HG03342 (cell line): ENCODE measurements around the gene R3HDM2.
"Not testable (repeated sequence)": the region's sequence is repeated elsewhere in the genome, so short reads cannot be mapped to it uniquely, and the experiment has no call there.

ENCODE experiments used
- ATAC-seq: cut with Tn5 transposase; IDR thresholded peaks from one replicate; pipeline ENCODE4 v1.9.1; 2021; ENCODE audit warnings: mild to moderate bottlenecking, moderate library complexity; ENCODE audit not compliant: unreplicated experiment

The R3HDM2 gene

DNA sequence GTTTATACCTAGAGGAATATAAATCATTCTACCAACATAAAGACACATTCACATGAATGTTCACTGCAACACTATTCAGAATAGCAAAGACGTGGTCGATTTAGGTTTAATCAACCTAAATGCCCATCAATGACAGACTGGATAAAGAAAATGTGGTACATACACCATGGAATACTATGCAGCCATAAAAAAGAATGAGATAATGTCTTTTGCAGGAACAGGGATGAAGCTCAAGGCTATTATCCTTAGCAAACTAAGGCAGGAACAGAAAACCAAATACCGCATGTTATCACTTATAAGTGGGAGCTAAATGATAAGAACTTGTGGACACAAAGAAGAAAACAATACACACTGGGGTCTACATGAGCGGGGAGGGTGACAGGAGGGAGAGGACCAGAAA, 94.5 kb downstream of the R3HDM2 start:
- ATAC-seq: not testable (repeated sequence)

DNA sequence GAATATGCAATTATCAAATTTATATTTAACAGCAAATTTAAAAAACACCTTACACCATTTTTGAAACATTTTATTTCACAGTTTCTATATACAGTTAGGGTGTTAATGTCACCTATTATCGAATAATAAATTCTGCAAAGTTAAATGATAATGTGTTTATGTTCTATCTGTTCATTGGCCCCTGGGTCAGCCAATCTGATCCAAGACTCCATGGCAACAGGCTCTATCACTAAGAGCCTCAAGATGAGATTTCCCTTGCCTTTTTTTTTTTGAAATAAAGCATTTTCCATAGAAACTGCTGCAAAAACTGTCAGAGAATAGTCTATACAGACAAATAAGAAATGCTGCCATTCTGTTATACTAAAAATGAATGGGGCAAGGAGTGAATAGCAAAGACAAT, 96.6 kb downstream of the R3HDM2 start:
- ATAC-seq: no peak

DNA sequence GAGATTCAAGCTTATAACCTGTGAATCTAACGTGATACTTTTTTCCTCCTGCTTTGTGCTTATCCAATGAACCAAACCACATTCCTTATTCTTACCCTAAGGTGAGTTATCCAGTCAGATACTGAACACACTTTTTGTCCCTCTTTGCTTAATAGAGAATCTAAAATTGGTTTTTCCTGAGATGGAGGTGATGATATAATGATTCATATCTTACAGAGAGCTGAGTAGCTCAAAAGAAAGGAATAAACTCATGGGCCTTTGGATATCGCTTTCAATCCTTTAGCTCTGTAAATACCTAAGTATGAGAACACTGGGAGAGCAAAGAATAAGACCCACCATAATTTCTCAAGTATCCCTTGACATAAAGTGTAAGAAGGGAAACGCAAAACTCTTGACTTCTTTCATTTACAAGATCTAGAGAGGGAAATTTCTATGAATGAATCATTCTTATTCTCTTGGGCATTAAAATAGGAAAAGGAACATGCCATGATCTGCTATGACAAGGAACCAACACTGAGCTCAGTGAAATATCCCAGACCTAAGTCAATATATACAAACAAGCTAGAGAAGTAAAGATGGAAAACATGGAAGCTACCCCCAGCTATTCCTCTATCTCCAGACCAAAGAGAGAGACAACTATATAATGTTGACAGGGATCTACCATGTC, 98.1 kb downstream of the R3HDM2 start:
- no peak for ATAC-seq

DNA sequence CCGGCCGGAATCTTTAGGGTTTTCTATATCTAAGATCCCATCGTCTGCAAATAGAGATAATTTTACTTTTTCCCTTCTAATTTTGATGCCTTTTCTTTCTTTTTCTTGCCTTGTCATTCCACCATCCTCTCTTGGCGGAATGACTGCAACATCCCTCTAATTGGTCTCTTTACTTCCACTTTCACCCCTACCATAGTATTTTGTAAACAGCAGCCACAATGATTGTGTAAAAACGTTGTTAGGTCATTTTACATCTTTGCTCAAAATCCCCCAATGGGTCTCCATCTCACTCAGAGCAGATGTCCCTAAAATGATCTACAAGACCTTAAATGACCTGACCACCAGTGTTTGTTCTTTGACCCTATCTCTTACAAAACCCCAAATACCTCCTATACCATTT, 99.9 kb downstream of the R3HDM2 start:
- ATAC-seq: no peak

DNA sequence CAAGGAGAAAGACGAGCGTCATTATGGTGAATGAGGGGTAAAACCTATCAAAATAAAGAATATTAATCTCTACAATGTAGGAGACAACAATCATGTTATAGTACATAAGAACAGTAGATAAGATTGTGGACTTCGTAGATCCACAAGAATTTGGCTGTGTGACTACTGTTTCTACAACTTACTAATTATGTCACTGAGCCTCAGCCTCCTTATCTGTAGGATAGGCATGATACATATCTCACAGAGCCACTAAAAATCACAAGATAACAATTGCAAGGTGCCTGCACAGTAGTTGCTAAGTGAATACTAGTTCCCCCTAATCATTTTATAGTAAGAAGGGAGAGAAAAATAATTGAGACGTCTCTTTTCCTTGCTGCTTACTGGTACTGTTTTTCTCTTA, 101.6 kb downstream of the R3HDM2 start:
- no peak for ATAC-seq

DNA sequence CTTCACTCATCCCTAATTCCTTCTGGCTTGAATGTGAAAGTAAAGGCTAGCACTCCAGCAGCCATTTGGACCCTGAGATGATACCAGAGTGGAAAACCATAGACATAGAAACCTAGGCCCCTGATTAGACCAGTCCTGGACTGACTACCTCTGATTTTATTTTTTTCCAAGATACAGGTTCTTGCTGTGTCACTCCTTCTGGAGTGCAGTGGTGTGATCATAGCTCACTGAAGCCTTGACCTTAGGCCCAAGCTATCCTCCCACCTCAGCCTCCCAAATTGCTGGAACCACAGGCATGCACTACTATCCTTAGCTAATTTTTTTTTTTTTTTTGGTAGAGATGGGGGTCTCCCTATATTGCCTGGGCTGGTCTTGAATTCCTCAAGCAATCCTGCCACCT, 105.4 kb downstream of the R3HDM2 start:
- ATAC-seq: no peak

DNA sequence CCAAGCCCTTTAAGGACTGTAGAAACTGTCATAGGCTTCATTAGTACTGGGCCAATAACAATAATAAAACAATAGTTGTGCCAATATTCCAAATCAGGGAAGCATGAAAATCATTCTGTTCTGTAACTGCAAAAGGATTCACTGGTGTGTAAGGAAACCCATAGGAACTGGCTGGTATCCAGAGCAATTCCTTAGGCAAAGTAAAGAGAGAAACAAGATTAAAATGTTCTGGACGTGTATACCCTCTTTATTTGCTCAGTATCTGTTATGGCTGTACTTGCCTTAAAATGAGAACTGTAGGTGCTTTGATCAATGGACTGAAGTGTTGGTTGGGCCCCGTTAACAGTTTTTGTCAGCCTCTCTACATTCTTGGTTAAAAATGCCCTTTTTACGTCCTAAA, 107.4 kb downstream of the R3HDM2 start:
- no peak for ATAC-seq

DNA sequence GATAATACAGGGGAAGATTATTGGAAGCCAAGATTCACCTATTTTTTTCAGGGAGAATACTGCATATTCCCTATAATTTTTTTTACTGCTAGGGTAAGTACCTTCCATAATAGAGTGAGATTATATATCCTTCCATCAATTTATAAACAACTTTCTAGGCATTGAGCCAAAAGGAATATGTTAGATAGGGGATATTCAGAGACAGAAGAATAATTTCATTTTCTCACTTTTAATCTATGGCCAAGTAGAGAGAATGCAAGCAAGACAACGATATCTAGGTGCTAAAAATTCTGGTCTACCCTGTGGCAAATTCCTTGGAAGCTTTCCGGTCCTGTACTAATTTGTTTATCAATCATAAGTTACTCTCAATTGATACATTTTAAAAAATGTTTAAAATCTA, 110.2 kb downstream of the R3HDM2 start:
- no peak for ATAC-seq

DNA sequence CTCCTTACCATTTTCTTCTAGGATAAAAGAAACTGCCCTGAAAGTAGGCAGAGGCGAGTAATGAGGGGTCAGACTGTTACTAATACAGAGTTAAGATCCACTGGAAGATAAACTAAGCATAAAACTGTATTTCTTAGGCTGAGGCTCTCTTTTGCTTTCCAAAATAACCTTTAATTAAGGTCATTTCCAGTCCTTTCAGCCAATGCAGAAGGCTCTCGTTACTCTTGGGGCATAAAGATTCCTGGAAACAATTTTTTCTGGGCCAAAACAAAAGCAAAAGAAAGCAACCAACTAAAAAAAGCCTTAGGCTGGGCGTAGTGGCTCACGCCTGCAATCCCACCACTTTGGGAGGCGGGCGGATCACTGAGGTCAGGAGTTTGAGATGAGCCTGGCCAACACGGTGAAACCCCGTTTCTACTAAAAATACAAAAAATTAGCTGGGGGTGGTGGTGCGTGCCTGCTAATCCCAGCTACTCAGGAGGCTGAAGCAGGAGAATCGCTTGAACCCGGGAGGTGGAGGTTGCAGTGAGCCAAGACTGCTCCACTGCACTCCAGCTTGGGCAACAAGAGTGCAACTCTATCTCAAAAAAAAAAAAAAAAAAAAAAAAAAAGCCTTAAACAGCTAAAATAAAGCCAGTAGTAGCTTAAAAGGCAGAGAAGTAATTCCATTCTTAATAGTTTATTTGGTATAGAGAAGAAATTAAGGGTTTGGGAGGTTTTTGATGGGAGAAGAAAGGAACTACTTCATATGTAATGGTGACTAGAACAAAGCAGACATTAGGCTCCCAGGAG, 111.0 kb downstream of the R3HDM2 start:
- no peak for ATAC-seq

DNA sequence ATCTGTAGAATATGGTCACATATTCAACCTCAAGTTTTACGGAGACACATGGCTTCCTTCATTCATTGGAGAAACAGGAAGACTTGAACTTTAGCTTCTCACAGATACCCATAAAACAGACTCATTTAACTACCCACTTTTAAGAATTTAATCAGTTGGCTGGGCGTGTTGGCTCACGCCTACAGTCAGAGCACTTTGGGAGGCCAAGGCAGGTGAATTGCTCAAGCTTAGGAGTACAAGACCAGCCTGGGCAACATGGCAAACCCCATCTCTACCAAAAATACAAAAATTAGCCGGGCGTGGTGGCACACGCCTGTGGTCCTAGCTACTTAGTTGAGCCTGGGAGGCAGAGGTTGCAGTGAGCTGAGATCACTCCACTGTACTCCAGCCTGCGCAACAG, 115.2 kb downstream of the R3HDM2 start:
- ATAC-seq: no peak

DNA sequence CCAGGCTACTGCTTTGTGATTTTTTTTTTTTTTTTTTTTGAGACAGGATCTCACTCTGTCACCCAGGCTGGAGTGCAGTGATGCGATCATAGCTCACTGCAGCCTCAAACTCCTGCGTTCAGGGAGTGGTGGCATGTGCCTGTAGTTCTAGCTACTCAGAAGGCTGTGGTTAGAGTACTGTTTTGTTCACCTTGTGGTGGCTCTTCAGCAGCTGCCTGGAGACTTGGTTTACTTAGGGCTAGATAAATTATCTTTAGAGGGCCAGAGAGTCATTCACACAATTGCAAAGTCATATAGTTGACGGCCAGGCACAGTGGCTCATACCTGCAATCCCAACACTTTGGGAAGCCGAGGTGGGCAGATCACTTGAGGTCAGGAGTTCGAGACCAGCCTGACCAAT, 118.6 kb downstream of the R3HDM2 start:
- not testable (repeated sequence) for ATAC-seq

DNA sequence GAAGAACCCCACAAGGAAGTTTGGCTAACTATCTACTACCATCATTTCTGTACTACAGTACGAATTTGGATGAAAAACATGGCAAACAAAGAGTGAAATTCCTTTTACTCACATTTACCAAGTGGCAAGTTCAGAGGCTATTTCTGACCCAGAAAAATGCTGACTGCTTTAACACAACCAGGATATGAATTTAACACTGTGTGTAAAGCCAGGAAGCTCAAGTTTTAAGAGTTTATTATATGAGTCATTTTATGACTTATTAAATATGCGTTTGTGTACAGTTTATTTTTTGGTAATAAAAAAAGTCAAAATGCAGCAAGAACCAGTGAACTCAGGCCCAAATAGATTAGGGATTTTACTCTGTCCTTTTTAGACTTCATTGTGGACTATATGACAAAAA, 121.4 kb downstream of the R3HDM2 start:
- ATAC-seq: no peak

DNA sequence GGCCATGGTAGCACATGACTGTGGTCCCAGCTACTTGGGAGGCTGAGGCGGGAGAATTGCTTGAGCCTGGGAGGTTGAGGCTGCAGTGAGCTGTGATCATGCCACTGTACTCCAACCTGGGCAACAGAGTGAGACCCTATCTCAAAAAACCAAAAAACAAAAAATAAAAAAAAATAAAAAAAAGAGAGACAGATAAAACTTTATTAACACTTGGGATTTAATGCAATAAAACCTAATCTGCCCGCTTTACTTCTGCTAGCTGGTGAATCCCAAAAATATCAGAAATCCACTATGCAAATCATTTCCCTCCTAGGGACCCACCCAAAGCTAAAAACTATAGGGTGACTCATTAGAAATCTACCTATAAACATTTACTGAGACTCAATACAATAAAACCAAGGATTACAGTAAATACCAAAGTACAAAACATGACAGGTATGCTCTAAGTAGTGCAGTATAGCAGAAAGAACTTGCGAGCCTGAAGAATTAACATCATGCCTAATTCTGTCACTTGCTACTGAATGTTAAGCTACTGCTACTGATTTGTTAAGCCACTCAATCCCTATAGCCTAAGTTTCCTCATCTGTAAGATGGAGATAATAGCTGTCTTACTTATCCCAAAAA, 129.8 kb downstream of the R3HDM2 start:
- no peak for ATAC-seq

DNA sequence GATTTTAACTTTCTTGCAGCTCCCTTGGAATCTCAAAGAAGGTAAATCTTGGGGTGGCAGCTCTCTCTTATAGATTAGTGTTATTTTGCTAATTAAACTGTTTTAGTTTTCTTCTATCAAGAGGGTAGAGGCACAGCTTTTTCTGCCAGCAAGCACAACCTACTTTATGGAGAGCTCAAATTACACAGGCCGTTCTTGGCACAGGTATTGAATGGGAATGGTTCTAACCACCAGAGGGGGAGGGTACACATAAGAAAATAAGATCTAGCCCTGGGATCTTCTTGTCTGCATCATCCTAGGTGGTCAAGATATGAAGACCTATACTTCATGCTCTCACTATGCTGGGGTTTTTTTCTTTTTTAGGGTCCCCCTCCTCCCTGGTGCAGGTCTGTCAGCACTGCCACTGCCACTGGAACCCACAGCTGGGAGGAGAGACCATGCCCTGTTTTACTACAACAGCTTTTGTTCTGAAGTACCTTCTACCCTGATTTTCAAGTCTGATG, 131.3 kb downstream of the R3HDM2 start:
- ATAC-seq: no peak

DNA sequence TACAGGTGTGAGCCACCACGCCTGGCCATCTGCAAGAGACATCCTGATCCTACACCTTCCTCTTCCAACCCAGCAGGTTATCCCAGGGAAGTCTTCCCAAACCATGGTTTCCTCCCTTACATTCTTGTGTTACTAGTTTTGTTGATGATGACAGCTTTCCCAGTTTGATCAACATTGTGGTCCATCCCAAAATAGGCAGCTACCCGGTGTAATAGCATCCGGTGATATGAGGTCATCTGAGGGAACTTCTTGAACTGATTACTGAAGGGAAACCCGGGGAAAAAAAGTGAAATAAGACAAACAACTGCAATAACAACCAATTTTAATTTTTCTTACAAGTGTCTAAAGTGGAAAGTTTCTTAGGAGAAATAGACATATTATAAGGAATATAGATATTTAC, 134.6 kb downstream of the R3HDM2 start:
- ATAC-seq: no peak

DNA sequence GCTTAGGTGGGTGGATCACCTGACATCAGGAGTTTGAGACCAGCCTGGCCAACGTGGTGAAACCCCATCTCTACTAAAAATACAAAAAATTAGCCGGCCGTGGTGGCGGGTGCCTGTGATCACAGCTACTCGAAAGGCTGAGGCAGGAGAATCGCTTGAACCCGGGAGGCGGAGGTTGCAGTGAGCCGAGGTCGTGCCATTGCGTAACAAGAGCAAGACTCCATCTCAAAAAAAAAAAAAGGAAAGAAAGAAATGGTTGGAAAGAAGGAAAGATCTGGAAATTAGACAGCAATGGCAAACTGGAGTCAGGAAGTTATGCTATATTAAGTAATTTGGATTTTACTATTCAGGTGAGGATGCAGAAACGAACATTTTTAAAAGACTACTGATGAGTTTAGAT, 148.8 kb downstream of the R3HDM2 start:
- not testable (repeated sequence) for ATAC-seq

DNA sequence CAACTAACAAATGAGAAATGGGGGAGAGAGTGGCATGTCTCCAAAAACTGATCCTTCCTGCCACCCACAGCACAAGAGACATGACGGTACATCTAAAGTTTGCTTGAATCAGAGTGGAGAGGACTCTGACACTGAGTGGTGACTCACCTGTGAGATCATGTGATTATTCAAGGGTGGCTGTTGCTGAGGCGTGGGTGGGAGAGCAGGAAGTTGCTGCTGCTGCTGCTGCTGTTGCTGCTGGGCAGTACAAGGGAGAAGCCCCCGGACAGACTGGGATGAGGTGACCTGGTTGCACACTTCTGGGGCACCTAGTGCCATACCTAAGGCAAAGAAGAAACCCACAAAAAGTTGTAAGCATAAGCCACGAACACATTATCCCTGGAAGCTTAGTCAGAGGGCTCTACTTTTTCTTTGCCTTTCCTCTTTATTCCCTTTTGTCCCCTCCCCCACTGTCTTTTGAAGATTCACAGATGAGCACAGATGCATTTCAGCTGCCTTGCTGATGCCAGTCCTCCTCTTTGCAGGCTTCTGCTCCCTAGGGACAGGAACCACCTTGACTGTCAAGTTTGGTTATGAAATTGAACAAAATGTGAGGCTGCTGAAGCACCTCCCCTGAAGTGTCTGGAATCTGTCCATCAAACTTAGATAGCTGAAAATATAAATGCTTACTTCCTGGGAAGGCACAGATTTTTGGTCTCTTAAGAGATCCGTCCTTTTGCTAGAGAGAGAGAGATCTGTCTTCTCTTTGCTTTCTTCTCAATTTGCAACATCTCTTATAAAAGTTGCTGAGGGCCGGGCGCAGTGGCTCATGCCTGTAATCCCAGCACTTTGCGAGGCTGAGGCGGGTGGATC, 150.4 kb downstream of the R3HDM2 start:
- peak; percentile 93 for ATAC-seq

DNA sequence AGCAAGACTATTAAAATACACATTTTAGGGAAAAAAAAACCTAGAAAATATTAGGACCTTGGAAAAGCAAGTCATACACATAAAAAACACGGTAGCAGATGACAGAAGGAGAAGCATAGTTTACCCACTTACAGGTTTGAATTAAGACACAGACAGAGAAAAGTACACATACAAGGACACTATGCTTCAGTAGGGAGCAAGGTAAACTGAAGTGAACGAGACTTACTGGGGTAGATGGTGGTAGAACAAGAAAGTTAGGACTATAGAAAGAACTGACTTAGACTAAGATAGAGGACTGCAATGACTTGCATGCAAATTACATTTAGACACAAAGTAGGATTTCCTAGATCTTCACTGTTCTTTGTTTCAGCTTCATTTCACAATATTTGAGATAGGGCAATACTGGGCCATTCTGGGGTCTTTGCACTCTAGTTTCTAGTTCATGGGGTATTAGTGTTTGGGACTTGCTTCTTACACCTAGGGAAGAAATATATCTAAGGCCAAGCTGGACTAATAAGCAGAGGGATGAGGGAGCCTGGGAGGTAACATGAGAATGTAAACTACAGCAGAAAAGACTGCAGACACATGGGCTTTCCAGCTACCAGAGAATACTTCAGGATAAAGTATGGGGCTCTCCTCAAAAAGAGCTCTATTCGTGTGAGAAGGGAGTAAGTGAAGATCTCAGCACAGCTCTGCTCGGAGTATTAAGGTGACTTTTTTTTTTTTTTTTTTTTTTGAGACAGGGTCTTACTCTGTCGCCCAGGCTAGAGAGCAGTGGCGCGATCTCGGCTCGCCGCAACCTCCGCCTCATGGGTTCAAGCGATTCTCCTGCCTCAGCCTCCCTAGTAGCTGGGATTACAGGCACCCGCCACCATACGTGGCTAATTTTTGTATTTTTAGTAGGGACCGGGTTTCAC, 152.1 kb downstream of the R3HDM2 start:
- ATAC-seq: no peak

DNA sequence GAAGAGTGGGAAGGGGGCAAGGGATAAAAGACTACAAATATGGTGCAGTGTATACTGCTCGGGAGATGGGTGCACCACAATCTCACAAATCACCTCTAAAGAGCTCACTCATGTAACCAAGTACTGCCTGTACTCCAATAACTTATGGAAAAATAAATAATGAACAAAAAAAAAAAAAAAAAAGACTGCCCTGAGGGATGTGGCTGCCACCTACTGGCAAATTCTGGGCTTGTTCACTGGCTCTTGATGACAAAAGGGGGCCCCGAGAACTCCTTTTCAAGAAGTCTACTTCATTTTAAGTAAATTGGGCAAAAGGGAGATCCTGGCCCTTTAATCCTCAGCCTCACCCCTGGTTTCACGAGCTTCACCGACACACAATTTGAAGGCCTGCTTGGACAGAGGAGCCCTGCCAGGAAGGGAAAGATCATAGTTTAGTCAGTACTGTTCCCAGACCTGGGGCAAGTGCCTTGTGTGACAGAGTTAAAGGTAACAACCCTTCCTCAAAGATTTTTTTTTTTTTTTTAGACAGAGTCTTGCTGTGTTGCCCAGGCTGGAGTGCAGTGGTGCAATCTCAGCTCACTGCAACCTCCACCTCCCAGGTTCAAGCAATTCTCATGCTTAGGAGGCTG, 153.8 kb downstream of the R3HDM2 start:
- ATAC-seq: no peak

DNA sequence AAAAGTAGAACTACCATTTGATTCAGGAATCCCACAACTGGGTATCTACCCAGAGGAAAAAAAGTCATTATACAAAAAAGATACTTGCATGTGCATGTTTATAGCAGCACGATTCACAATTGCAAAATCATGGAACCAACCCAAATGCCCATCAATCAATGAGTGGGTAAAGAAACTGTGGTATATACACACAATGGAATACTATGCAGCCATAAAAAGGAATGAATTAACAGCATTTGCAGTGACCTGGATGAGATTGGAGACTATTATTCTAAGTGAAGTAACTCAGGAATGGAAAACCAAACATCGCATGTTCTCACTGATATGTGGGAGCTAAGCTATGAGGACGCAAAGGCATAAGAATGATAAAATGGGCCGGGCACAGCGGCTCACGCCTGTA, 154.6 kb downstream of the R3HDM2 start:
- ATAC-seq: not testable (repeated sequence)
